AG09319 (cell line): ENCODE measurements around the gene ZMIZ1.
A peak's percentile ranks its signal among the peaks of the same experiment; 100 is the strongest.

Experiments used
- DNase-seq: peaks from one replicate; pipeline ENCODE4 v3.0.0-alpha.2; 2010; ENCODE audit warnings: low read depth; ENCODE audit errors: extremely low read depth
- TF ChIP-seq, protein P1 (sequence below): IDR thresholded peaks from 2 replicates; pipeline ENCODE4 v1.5.1; 2011; ENCODE audit warnings: low read depth, mild to moderate bottlenecking, inconsistent platforms, low read length, moderate library complexity

Gene ZMIZ1

DNA sequence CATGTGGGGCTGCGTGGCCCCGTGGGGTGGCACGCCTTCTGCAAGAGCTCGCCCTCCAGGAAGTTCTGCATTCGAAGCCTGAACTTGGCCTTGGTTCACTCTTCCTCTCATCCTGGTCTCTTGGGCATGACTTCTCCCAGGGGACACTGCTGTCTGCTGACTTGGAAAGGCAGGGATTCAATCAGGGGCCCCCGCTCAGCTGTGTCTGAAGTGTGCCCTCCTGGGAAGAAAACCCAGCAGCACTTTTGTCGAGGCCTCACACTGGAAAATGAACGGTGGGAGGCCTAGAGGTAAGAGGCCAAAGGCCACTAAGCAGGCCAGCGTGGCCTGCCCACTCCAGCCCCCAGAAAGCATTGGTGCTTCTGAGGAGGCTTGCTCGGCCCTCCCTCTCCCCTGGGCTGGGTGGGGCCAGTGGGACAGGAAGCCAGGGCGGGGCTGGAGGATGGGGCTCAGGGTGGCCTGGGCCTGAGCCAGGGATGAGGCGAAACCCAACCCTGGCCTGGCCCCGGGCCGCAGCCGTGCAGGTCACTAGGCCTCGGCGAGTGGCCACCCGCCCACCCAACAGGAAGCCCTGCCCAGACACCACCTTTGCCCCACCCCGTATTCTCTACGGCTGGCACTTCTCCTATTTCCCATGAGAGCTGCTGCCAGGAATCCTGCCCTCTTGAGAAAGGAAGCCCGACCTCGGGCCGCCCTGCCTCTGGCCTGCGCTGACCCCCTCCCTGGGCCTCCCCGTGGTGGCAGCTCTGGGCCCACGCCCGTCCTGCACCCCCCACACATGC, 81.1 kb downstream of the ZMIZ1 start:
- TF ChIP-seq, protein P1, sequence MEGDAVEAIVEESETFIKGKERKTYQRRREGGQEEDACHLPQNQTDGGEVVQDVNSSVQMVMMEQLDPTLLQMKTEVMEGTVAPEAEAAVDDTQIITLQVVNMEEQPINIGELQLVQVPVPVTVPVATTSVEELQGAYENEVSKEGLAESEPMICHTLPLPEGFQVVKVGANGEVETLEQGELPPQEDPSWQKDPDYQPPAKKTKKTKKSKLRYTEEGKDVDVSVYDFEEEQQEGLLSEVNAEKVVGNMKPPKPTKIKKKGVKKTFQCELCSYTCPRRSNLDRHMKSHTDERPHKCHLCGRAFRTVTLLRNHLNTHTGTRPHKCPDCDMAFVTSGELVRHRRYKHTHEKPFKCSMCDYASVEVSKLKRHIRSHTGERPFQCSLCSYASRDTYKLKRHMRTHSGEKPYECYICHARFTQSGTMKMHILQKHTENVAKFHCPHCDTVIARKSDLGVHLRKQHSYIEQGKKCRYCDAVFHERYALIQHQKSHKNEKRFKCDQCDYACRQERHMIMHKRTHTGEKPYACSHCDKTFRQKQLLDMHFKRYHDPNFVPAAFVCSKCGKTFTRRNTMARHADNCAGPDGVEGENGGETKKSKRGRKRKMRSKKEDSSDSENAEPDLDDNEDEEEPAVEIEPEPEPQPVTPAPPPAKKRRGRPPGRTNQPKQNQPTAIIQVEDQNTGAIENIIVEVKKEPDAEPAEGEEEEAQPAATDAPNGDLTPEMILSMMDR = no peak
- no peak for DNase-seq

DNA sequence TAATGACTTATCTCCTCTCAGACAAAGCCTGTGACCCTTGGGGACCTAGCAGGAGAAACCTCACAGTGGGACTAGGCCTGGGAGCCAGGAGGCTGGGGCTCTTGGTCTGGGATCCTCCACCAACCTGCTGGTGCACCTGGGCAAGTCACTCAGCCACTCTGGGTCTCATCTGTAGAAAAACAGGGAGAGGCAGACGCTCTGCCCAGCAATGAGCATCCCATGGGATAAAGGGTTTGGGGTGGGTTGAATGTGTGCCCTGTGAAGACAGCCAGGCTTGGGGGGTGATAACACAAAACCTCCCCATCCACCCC, 81.6 kb downstream of the ZMIZ1 start:
- TF ChIP-seq, protein P1 = no peak

DNA sequence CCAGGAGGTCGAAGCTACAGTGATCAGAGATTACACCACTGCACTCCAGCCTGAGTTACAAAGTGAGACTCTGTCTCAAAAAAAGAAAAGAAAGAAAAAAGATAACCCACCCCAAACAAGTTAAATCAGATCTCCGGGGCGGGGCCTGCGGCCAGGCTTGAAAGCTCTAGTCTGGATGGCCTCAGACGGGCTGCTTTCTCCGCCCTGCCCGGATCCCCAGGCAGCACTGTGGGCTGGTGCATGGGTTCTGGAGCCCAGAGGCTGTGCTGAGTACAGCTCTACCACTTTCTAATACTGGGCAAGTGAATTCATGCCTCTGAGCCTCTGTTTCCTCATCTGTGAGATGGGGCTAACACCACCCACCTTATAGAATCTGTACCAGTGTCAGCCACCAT, 83.7 kb downstream of the ZMIZ1 start:
- TF ChIP-seq, protein P1 = no peak
- no peak for DNase-seq

More for the DNA sequence above, 81.6 kb downstream of the ZMIZ1 start:
- no peak for DNase-seq

DNA sequence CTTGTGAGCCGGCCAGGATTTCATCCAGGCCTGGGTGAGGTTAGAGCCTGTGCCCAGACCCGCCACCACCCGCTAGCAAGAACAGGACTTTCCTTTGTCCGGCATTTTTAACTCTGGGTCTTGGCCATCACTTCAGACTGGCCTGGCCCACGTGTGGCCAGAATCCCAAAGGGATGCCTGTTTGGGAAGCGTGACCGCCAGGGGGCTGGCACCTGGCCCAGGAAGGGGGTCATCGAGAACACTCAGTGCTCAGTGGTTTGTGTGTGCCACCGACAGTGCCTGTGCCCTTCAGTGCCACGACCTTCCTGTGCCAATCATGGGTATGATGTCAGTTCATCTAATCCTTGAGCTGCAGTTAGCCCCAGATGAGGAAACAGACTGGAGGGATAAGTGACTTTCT, 85.0 kb downstream of the ZMIZ1 start:
- no peak for DNase-seq
- TF ChIP-seq, protein P1 = no peak

DNA sequence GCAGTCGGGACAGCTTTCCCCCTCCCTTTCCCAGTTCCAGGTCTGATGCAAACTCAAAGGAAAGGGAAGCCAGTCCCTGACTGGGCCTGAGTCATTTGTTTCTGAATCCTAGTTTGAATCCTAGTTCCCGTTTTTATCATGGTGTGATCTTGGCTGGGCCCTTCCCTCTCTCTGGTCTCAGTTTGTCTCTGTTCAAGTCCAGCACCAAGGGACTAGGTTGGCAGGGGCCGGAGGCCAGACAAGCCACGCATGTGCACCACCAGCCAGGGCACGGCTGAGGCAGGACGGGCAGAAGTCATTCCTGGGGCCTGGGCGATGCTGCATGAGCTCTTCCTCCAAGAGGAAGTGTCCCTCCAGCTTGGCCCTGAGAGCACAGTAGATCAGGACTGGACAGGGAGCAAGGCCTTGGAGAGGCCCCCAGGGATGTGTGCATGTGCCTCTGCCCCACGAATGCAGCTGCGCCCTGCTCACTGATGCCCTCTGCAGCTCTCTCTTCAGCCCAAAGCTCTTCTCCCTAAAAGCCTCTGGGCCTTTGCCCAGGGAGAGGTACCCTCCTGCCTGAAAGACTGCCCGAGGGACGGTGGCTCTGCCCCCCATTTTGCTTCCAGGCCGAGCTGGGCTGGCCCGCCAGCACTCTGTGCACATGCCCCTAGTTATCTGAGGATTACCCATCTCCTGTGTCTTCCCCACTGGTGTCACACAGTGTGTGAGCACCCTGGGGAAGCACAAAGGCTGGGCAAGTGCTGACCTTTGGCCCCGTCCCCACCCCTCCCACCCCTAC, 86.7 kb downstream of the ZMIZ1 start:
- DNase-seq = no peak

DNA sequence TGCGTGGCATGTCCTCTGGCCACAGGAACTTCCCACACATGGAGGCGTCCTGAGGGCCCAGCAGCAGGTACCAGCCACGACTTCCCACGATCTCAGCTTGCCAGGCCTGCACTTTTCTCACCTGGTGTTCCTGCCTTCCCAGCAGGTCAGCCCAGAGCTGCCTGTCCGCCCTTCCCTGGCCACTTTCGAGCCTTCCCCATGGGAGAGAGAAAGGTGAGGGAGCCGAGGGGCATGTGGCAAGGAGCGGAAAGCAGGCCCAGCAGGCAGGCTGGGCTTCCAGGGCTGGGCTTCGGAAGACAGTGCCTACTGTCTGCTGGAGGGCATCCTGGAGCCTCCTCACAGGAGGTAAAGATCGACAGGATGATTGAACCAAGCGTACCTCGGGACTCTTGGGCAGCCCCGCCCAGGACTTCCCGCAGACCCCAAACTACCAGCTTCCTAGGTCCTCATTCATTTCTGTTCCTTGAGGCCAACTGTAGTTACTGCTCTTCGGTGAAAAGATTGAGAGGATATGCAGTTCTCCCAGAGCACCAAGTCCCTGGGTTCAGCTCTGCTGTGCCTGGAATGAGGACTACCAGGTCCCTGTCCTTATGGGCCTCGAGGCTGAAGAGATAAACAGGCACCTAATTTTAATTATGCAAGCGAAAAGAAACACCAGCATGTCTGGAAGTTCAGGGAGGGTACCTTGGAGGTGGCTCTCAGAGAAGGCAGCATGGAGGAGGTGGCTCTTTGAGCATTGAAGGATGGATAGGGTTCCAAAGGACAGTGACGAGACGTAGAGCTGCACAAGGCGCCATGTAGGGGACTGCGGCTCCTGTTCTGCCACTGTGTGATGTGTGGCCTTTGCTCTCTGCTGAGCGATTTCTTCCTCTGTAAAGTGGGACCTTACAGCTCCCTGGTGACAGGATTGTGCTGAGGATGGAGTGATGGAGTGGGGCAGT, 87.8 kb downstream of the ZMIZ1 start:
- TF ChIP-seq, protein P1 = no peak
- no peak for DNase-seq

More for the DNA sequence above, 86.7 kb downstream of the ZMIZ1 start:
- TF ChIP-seq, protein P1 = peak; percentile 19
